SK-N-MC (cell line): ENCODE data around the gene LCTL.
"Not testable (repeated sequence)": the region's sequence is repeated elsewhere in the genome, so short reads cannot be mapped to it uniquely, and the experiment has no call there.

Source experiments
- DNase-seq: peaks from one replicate; pipeline ENCODE4 v3.0.0-alpha.2; 2011; ENCODE audit warnings: low read depth, low spot score
- H3K27ac ChIP-seq: fragments of 200-600 bp; sonication (generic); 2 replicates; pipeline ENCODE4 v1.5.1; 2016; ENCODE audit warnings: mixed run types
- H3K36me3 ChIP-seq: fragments of 200-600 bp; sonication (generic); 2 replicates; pipeline ENCODE4 v1.6.1; 2017; ENCODE audit warnings: antibody characterized with exemption, low read length, mixed read lengths; ENCODE audit not compliant: insufficient read depth
- H3K4me3 ChIP-seq: fragments of 200-600 bp; sonication (generic); 2 replicates; pipeline ENCODE4 v1.5.1; 2016
- H3K9ac ChIP-seq: fragments of 200-600 bp; sonication (generic); 2 replicates; pipeline ENCODE4 v1.8.0; 2017; ENCODE audit warnings: mixed run types, mixed read lengths; ENCODE audit not compliant: insufficient read length
- H3K9me3 ChIP-seq: fragments of 200-600 bp; sonication (generic); 2 replicates; pipeline ENCODE4 v1.6.1; 2017; ENCODE audit warnings: low read depth, mild to moderate bottlenecking, antibody characterized with exemption, low read length, moderate library complexity, mixed read lengths
- EZH2 ChIP-seq: fragments of 200-600 bp; sonication (generic); IDR thresholded peaks from one replicate; pipeline ENCODE4 v1.6.1; 2017; ENCODE audit warnings: antibody characterized with exemption
- FOXP2 ChIP-seq: optimal IDR thresholded peaks from 2 replicates; pipeline ENCODE3; 2011; ENCODE audit warnings: mild to moderate bottlenecking, moderate library complexity; ENCODE audit not compliant: insufficient read depth; ENCODE audit errors: extremely low read length, control extremely low read depth
- POLR2AphosphoS5 ChIP-seq: IDR thresholded peaks from 2 replicates; pipeline ENCODE4 v1.6.1; 2012; ENCODE audit warnings: mild to moderate bottlenecking, low read depth, low read length, borderline replicate concordance

The LCTL gene

DNA sequence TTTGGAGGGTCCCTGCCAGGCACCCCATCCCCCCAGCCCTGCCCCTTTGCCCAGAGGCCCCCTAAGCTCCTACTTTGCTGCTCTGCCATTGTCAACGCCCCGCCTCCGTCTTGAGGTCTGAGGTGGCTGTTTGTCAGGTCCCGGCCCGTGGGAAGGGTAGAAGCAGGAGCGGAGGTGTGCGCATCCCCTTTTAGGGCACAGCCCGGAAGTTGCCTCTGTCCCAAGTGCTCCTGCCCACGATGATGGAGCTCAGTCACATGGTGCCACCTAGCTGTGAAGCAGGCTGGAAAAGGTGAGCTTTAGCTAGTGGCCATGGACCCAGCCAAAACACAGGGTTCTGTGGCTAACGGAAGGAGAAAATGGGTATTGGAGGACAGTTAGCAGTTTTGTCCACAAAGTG, 28.5 kb upstream of the LCTL start:
- Histone ChIP-seq H3K4me3 (no peak overlapping the region), H3K9me3 (no peaks in the 10 kb centered on the region), H3K27ac (no peak overlapping the region), H3K9ac (no peak overlapping the region), H3K36me3 (no peaks in the 10 kb centered on the region)
- TF ChIP-seq EZH2 (no peak), POLR2AphosphoS5 (no peak), FOXP2 (no peak)
- no peak for DNase-seq

DNA sequence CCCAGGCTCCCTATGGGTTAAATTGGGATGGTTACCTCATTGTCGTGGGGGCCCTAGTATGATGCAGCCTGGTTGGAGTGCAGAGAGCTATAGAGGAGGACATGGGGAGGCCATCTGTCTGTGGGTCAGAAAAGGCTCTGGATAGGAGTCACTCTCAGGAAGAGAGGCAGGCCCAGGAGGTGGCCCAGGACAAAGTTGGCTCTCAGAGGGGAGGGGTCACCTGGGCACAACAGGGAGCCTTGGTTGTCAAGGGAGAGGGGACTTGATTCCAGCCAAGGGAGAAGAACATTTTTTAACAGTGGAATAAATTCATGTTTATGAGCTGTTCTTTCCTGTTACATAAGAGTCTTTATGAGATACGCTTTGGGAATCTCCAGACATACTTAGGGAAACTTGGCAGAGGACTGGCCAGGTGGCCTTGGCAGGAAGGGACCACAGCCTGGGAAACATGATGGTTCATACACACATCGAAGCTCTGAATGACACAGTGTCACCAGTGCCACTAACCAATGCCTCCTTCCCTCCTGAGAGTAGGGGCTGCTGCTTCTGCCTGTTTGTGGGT, 27.5 kb upstream of the LCTL start:
- no peaks in the 10 kb centered on the region for H3K36me3 ChIP-seq
- no peak overlapping the region for H3K4me3 ChIP-seq
- H3K9ac ChIP-seq = no peak overlapping the region
- no peak overlapping the region for H3K27ac ChIP-seq
- H3K9me3 ChIP-seq = no peaks in the 10 kb centered on the region
- TF ChIP-seq POLR2AphosphoS5 (no peak), EZH2 (no peak), FOXP2 (no peak)
- no peak for DNase-seq

DNA sequence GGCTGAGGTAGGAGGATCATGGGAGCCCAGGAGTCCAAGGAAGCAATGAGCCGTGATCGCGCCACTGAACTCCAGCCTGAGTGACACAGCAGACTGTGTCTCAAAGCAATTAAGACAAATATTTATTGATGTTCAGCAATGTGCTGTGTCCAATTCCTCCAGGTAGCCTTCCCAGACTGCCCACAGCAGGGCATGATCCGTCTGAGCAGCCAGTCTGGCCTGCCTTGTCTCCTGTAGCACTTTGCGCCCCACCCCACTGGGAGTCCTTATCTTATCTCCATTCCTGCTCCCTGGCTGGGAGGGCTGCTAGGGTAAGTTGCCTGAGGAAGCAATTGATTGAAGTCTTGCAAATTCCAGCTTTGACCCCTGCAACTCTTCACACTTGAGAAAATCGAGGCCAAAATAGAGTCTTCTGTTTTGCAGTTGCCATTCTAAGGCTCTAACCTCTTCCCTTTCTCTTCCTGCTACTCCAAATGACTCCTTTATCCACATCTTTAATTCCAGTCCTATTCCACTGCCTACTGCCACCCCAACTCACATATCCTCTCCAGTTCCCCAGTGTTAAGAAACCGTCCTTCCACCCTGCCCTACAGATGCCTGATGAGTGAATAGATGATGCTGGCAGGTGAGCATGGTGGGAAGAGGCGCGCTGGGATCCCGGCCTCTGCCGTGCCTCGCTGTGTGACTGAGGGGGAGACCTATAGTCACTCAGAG, 26.9 kb upstream of the LCTL start:
- TF ChIP-seq FOXP2 (no peak), POLR2AphosphoS5 (no peak), EZH2 (no peak)
- no peak for DNase-seq

DNA sequence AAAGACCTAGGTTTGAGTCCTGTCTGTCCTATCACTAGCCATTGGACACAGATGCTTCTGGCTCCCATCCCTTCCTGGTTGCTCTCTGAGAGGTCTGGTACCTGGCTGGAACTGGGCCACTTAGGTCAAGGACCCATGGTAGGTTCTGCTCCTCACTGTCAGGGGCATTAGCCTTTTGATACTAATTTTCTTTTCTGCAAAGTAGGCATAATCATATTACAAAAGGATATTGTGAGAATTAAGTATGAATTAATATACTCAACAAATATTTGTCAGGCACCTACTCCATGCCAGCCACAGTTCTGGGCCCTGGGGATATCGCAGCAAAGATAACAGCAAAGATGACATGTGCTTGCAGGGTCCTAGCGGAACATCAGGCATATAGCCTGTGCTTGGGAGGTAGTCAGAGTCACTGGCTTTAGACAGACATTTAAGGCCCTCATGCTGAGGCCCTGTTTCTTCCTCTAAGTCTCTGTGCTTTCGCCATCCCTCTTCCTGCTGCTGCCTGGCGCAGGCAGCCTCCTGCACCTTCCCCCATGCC, 25.6 kb upstream of the LCTL start:
- DNase-seq = no peak
- Histone ChIP-seq H3K4me3 (no peak overlapping the region), H3K36me3 (no peaks in the 10 kb centered on the region), H3K27ac (no peak overlapping the region), H3K9ac (no peak overlapping the region), H3K9me3 (no peaks in the 10 kb centered on the region)
- TF ChIP-seq POLR2AphosphoS5 = no peak
- no peak for TF ChIP-seq FOXP2

More for the DNA sequence above, 26.9 kb upstream of the LCTL start:
- no peak overlapping the region for H3K4me3 ChIP-seq
- H3K36me3 ChIP-seq = no peaks in the 10 kb centered on the region
- H3K9ac ChIP-seq = no peak overlapping the region
- no peaks in the 10 kb centered on the region for H3K9me3 ChIP-seq
- H3K27ac ChIP-seq = no peak overlapping the region

DNA sequence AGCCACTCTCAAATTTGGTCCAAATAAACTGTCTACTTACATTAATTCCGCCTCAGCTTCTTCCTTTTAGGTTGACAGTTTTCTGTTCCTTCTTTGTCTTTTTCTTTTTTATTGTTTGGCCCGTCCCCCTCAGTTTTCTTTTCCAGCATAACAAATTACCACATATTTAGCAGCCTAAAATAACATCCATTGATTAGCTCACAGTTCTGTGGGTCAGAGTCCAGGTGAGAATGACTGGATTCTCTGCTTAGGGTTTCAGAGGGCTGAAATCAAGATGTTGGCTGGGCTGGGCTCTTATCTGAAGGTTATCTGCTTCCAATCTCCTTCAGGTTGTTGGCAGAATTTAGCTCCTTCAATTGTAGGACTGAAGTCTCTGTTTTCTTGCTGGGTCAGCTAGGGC, 24.6 kb upstream of the LCTL start:
- H3K27ac ChIP-seq = no peak overlapping the region
- H3K36me3 ChIP-seq = no peaks in the 10 kb centered on the region
- no peak overlapping the region for H3K4me3 ChIP-seq
- no peaks in the 10 kb centered on the region for H3K9me3 ChIP-seq
- TF ChIP-seq FOXP2 (no peak), EZH2 (no peak), POLR2AphosphoS5 (no peak)
- no peak overlapping the region for H3K9ac ChIP-seq
- DNase-seq = no peak

DNA sequence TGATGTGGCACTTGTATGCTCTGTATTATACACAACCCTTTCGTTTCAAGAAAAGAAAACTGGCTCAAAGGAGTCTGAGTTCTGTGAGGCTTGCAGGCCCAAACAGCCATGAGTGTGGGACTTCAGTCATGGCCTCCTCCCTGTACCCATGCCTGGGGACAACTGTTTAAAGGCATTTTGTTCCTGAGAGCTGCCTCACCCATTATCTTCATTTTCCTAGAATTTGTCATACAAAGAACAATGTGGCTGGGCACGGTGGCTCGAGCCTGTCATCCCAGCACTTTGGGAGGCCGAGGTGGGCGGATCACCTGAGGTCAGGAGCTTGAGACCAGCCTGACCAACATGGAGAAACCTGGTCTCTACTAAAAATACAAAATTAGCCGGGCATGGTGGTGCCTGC, 23.6 kb upstream of the LCTL start:
- not testable (repeated sequence) for H3K36me3 ChIP-seq, H3K9ac ChIP-seq, H3K4me3 ChIP-seq, DNase-seq, H3K27ac ChIP-seq, H3K9me3 ChIP-seq

DNA sequence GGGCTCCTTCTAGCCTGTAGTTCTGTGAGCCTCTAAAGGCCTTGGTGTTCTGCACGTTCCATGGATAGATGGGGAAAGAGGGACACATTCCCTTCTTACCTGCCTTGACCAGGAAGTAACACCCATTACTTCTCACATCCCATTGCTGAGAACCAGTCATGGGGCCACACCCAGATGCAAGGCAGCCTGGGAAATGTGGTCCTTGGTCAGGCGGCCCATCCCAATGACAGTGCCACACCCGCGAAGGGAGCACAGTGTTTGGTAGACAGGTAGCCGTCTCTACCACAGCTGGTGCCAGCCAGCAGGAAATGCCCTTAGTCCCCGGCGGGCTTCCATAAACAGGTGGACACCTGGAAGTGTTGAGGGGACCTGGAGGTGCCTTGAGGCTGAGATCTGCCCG, 23.2 kb upstream of the LCTL start:
- DNase-seq = no peak
- Histone ChIP-seq H3K9me3 (no peaks in the 10 kb centered on the region), H3K4me3 (no peak overlapping the region), H3K36me3 (no peaks in the 10 kb centered on the region), H3K27ac (no peak overlapping the region), H3K9ac (no peak overlapping the region)
- no peak for TF ChIP-seq POLR2AphosphoS5
- no peak for TF ChIP-seq EZH2
- TF ChIP-seq FOXP2 = no peak

DNA sequence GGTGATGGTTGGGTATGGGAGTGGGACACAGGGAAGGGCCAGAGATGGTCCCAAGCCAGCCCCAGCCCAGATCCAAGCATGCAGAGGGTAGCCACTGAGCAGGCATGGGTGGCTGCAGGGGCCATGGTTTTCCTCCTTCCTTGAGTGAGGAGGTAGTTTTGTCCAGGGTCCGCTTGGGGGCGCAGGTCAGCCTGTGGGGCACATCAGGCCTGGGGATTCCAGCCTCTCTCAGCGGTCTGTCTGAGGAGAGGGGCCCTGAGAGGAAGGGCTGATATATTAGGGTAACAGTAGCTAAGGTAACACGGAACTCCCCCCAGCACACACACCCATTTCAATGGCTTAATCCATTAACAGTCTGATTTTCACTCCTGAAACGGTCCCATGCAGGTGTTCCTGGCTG, 22.7 kb upstream of the LCTL start:
- Histone ChIP-seq H3K4me3 (no peak overlapping the region), H3K9me3 (no peaks in the 10 kb centered on the region), H3K27ac (no peak overlapping the region), H3K36me3 (no peaks in the 10 kb centered on the region), H3K9ac (no peak overlapping the region)
- TF ChIP-seq FOXP2 (no peak), POLR2AphosphoS5 (no peak), EZH2 (no peak)
- DNase-seq = no peak

DNA sequence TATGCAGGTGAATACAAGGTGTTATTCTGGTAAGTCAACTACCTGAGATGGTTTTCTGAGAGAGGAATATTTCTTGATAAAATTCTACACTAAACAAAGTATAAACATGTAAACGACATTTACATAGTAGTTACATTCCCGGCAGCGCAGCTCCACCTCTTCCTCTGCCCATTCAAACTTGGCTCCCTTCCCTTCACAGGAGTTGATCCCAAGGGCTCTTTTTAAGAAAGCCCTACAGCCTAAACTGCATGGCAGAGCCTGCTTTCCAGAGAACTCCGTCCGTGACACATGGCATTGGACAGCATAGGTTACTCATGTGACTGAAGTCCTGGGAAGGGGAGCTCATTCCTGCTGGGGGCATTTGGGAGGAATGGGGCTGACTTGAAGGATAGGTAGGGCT, 22.0 kb upstream of the LCTL start:
- Histone ChIP-seq H3K9me3 (no peaks in the 10 kb centered on the region), H3K9ac (no peak overlapping the region), H3K4me3 (no peak overlapping the region), H3K27ac (no peak overlapping the region), H3K36me3 (no peaks in the 10 kb centered on the region)
- no peak for DNase-seq
- no peak for TF ChIP-seq FOXP2
- TF ChIP-seq POLR2AphosphoS5 = no peak
